Ishikawa (cell line): Measurements from ENCODE around the gene CHRNB4.

Experiments
- EP300 ChIP-seq: IDR thresholded peaks from 2 replicates; pipeline ENCODE4 v1.6.1; 2012; ENCODE audit warnings: borderline replicate concordance
- FOXM1 ChIP-seq: IDR thresholded peaks from 2 replicates; pipeline ENCODE4 v1.6.1; 2012; ENCODE audit warnings: low read depth, borderline replicate concordance
- NFIC ChIP-seq: IDR thresholded peaks from 2 replicates; pipeline ENCODE4 v1.6.1; 2012
- RAD21 ChIP-seq: IDR thresholded peaks from 2 replicates; pipeline ENCODE4 v1.6.1; 2012; ENCODE audit warnings: low read depth
- TAF1 ChIP-seq: IDR thresholded peaks from 2 replicates; pipeline ENCODE4 v1.6.1; 2012; ENCODE audit warnings: low read depth, mild to moderate bottlenecking
- TEAD4 ChIP-seq: IDR thresholded peaks from 2 replicates; pipeline ENCODE4 v1.6.1; 2012
- YY1 ChIP-seq: IDR thresholded peaks from 2 replicates; pipeline ENCODE4 v1.6.1; 2012; ENCODE audit warnings: low read depth
- TF ChIP-seq, protein P1 (sequence below): IDR thresholded peaks from 2 replicates; pipeline ENCODE4 v1.6.1; 2012

DNA sequence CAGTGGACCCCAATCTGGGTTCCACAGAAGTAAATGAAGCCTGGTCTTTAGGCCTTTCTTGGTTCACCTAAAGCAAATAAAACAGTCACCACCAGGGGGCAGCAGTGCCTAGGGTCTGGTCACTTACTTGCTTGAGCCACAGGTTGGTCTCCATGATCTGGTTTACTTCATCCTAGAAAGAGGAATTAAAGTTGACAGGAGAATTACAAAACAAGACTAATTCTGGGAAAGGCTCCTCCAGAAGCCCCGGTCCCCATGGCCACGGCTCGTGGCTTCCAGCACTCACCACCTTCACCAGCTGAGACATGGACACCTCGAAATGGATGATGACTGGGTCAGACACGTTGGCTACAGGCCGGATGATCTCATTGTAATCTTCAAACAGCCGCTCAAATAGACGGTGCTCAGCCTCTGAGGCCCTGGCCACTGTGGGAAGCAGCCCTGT, 22.5 kb downstream of the CHRNB4 start:
- TF ChIP-seq FOXM1 (no peak), YY1 (no peak), EP300 (no peak), NFIC (no peak), TEAD4 (no peak), TAF1 (no peak), RAD21 (peak; percentile 89)
- TF ChIP-seq, protein P1, sequence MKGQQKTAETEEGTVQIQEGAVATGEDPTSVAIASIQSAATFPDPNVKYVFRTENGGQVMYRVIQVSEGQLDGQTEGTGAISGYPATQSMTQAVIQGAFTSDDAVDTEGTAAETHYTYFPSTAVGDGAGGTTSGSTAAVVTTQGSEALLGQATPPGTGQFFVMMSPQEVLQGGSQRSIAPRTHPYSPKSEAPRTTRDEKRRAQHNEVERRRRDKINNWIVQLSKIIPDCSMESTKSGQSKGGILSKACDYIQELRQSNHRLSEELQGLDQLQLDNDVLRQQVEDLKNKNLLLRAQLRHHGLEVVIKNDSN: no peak
